GM12878 (cell line): Measurements from ENCODE around the gene AGBL2. TPM values are rescaled to one million over a fixed set of nuclear protein-coding genes. Genes with fewer than 3 reads are reported as not detected.

Experiments used
- ATAC-seq: fragments of 200-7000 bp; cut with Tn5 transposase; 3 replicates; pipeline ENCODE4 v1.9.1; 2020; ENCODE audit warnings: mild to moderate bottlenecking, moderate library complexity
- BruUV-seq: library from RNA; stranded (reverse); fragments of 400-500 nt; replicated peaks from 2 replicates; lab custom pipeline; 2021; lab: Mats Ljungman, UMichigan
- CTCF ChIA-PET: fragments of 300-600 bp; sonication (Branson Sonifier 250); formaldehyde crosslinking; extraction: SDS; loops from one replicate; lab custom pipeline; 2021; ENCODE audit warnings: inconsistent platforms; lab: Yijun Ruan, JAX
- POLR2A ChIA-PET: fragments of 350-600 bp; formaldehyde crosslinking; extraction: SDS; loops from one replicate; lab custom pipeline; 2021; ENCODE audit warnings: inconsistent platforms; lab: Charles Lee
- RAD21 ChIA-PET: fragments of 300-600 bp; sonication (Branson Sonifier 250); formaldehyde crosslinking; loops from one replicate; lab custom pipeline; 2023; ENCODE audit warnings: antibody characterized with exemption; ENCODE audit not compliant: unreplicated experiment; lab: Charles Lee
- SMC1A ChIA-PET: fragments of 300-600 bp; sonication (Branson Sonifier 250); formaldehyde crosslinking; loops from one replicate; lab custom pipeline; 2023; ENCODE audit not compliant: unreplicated experiment, uncharacterized antibody; lab: Charles Lee
- DNase-seq: peaks from one replicate; pipeline ENCODE4 v3.0.0-alpha.2; 2011; ENCODE audit warnings: low read depth, low spot score
- FAIRE-seq: peaks from 3 replicates; lab custom pipeline; 2011; peaks lifted over from hg19 to GRCh38; lab: Jason Lieb, UNC
- H2AFZ ChIP-seq: 2 replicates; pipeline ENCODE4 v1.6.0; 2011; ENCODE audit warnings: low read depth, low read length, control low read depth; ENCODE audit not compliant: control insufficient read depth
- H3K27ac ChIP-seq: 2 replicates; pipeline ENCODE4 v1.5.1; 2011; ENCODE audit warnings: control low read depth; ENCODE audit not compliant: control insufficient read depth, insufficient read depth
- H3K27me3 ChIP-seq, 2 experiments: replicated peaks in 1 of 2; 2 replicates each; pipeline versions ENCODE4 v1.6.0 to v1.6.1; 2011; ENCODE audit warnings: low read length in 1 of 2; ENCODE audit not compliant: control insufficient read depth in 2 of 2, insufficient read depth in 2 of 2
- H3K36me3 ChIP-seq, 2 experiments: 2 replicates each; pipeline ENCODE4 v1.5.1; 2011; ENCODE audit warnings: low read length in 1 of 2; ENCODE audit not compliant: control insufficient read depth in 2 of 2, insufficient read depth in 2 of 2
- H3K4me1 ChIP-seq: 2 replicates; pipeline ENCODE4 v1.6.1; 2011; ENCODE audit warnings: mild to moderate bottlenecking, low read length, moderate library complexity, mixed read lengths; ENCODE audit not compliant: control insufficient read depth, insufficient read depth
- H3K4me2 ChIP-seq: 2 replicates; pipeline ENCODE4 v1.6.0; 2011; ENCODE audit warnings: control low read depth; ENCODE audit not compliant: control insufficient read depth, insufficient read depth
- H3K4me3 ChIP-seq: fragments of 200-600 bp; sonication (generic); 2 replicates; pipeline ENCODE4 v1.5.1; 2016
- H3K79me2 ChIP-seq: 2 replicates; pipeline ENCODE4 v1.6.0; 2011; ENCODE audit warnings: low read length; ENCODE audit not compliant: control insufficient read depth, insufficient read depth
- H3K9ac ChIP-seq: 2 replicates; pipeline ENCODE4 v1.8.0; 2011; ENCODE audit warnings: low read length, control low read depth, mixed read lengths; ENCODE audit not compliant: control insufficient read depth, insufficient read depth
- H3K9me3 ChIP-seq: replicated peaks from 3 replicates; pipeline ENCODE4 v1.5.1; 2011; ENCODE audit warnings: mild to moderate bottlenecking, low read length; ENCODE audit not compliant: control insufficient read depth, insufficient read depth
- H4K20me1 ChIP-seq: 2 replicates; pipeline ENCODE4 v1.6.0; 2011; ENCODE audit not compliant: control insufficient read depth, insufficient read depth
- ATF2 ChIP-seq: IDR thresholded peaks from 2 replicates; pipeline ENCODE4 v1.6.1; 2012; ENCODE audit warnings: low read length, inconsistent platforms
- GABPA ChIP-seq: IDR thresholded peaks from 2 replicates; pipeline ENCODE4 v1.6.1; 2014; ENCODE audit warnings: antibody characterized with exemption, low read depth, mild to moderate bottlenecking, inconsistent platforms
- NR2F1 ChIP-seq: fragments of 450-650 bp; conservative IDR thresholded peaks from 2 replicates; pipeline ENCODE4 v1.6.1; 2017; ENCODE audit warnings: mild to moderate bottlenecking
- RAD21 ChIP-seq: IDR thresholded peaks from 2 replicates; pipeline ENCODE4 v1.6.1; 2011; ENCODE audit warnings: mild to moderate bottlenecking, low read depth, low read length, moderate library complexity; ENCODE audit not compliant: insufficient read depth
- RELA ChIP-seq: fragments of 450-650 bp; IDR thresholded peaks from 2 replicates; pipeline ENCODE4 v1.8.0; 2014; ENCODE audit warnings: borderline replicate concordance; ENCODE audit not compliant: partially characterized antibody
- REST ChIP-seq: IDR thresholded peaks from 2 replicates; pipeline ENCODE4 v1.6.1; 2012; ENCODE audit warnings: mild to moderate bottlenecking, low read depth, low read length
- SIX5 ChIP-seq: IDR thresholded peaks from 2 replicates; pipeline ENCODE4 v1.6.1; 2011; ENCODE audit warnings: mild to moderate bottlenecking, low read depth, low read length, moderate library complexity; ENCODE audit not compliant: severe bottlenecking
- SUPT20H ChIP-seq: IDR thresholded peaks from 2 replicates; pipeline ENCODE4 v1.6.1; 2011; ENCODE audit warnings: low read depth, mild to moderate bottlenecking, low read length, moderate library complexity, borderline replicate concordance; ENCODE audit not compliant: control insufficient read depth
- USF2 ChIP-seq: IDR thresholded peaks from 2 replicates; pipeline ENCODE4 v1.6.1; 2011; ENCODE audit warnings: low read depth, low read length, improper control_type of control experiment, borderline replicate concordance
- WGBS: methylation state at CpG from one replicate; pipeline ENCODE4 v1.1.6; 2016; ENCODE audit warnings: low lambda C conversion rate; ENCODE audit not compliant: insufficient replicate concordance, insufficient coverage; ENCODE audit errors: missing lambda C conversion rate; 5-methylcytosine and 5-hydroxymethylcytosine counted together
- in situ Hi-C: fragments of 300-500 bp; cut with MboI; formaldehyde crosslinking; loops from 9 replicates; pipeline ENCODE4 v1.14.3; 2018; ENCODE audit warnings: mixed read lengths
- intact Hi-C: fragments of 100-400 bp; cut with micrococcal nuclease; formaldehyde crosslinking; loops from one replicate; pipeline ENCODE4 v1.14.2; 2022; ENCODE audit not compliant: unreplicated experiment
- polyA plus RNA-seq, 11 experiments: library from polyadenylated mRNA; depleted of rRNA in 4 of 11; unstranded in 6 of 11; stranded (reverse) in 5 of 11; fragments of >200 nt; fragmentation: Nextera tagmentation in 4 of 11; fragmentation: Illumina TruSeq in 1 of 11; extraction: Ambion mirVana in 4 of 11; extraction: Trizol in 1 of 11; gene quantifications; 1 replicate in 1 of 11; 2 replicates in 10 of 11; pipeline versions ENCODE4 v1.2.1 to v1.2.3, GENCODE V29; 2011 to 2016; ENCODE audit warnings: inconsistent platforms in 2 of 11, missing spikeins in 2 of 11, low read depth in 1 of 11
- total RNA-seq, 4 experiments: library from RNA; depleted of rRNA in 3 of 4; stranded (reverse); fragments of >200 nt in 3 of 4; fragmentation: Illumina TruSeq in 1 of 4; extraction: Trizol in 1 of 4; gene quantifications; 2 replicates each; pipeline versions ENCODE4 v1.2.1 to v1.2.3, GENCODE V29; 2013 to 2021

AGBL2 gene
- total and polyA plus RNA-seq, 10 of the 15 experiments (the other 5 are each of a cell fraction or from before 2014, with no cell fraction given), result 0.93 to 12.2 (median 2.9) TPM

- ATAC-seq (no peak), FAIRE-seq (no peak), DNase-seq (no peak)
- in situ Hi-C loops, result no loop called here
- no peak overlapping the region for H3K4me3 ChIP-seq
- no peaks in the 10 kb centered on the region for H4K20me1 ChIP-seq
- H3K27me3 ChIP-seq, result no peaks in the 10 kb centered on the region
- POLR2A ChIA-PET, result no interaction called here
- no peak overlapping the region for H3K27ac ChIP-seq
- 55% methylated on average over 3 of the region's 3 CpGs for WGBS
- H3K9ac ChIP-seq, result no peak overlapping the region
- RAD21 ChIA-PET, result no interaction called here
- no TSS peak for BruUV-seq
- no peak for TF ChIP-seq GABPA
- TF ChIP-seq RELA, result no peak
- no peak for TF ChIP-seq SUPT20H
- H2AFZ ChIP-seq, result no peak overlapping the region
- intact Hi-C loops, result no loop called here
- no peaks in the 10 kb centered on the region for H3K4me1 ChIP-seq
- CTCF ChIA-PET, result interaction anchor here (0.6 kb wide), 1 partner anchor 76 kb away, joined by 3 read pairs; no protein-coding TSS in a partner anchor
- peaks cover 1% of the 10 kb centered on the region; the same call in 2 of the 3 replicates for H3K9me3 ChIP-seq
- SMC1A ChIA-PET, result no interaction called here
- no peaks in the 10 kb centered on the region for H3K36me3 ChIP-seq
- H3K79me2 ChIP-seq, result no peaks in the 10 kb centered on the region
- no peak overlapping the region for H3K4me2 ChIP-seq
These were observed 65.9 kb downstream of the AGBL2 start for GRCh38 chr11:47649276-47649675.

GRCh38 chr11:47646019-47646418, 69.2 kb downstream of the AGBL2 start:
- peaks cover under 1% of the 10 kb centered on the region for H3K4me1 ChIP-seq
- no peaks in the 10 kb centered on the region for H3K36me3 ChIP-seq
- CTCF ChIA-PET, result no interaction called here
- ATAC-seq (no peak), DNase-seq (no peak), FAIRE-seq (no peak)
- SMC1A ChIA-PET, result no interaction called here
- in situ Hi-C loops, result no loop called here
- RAD21 ChIA-PET, result no interaction called here
- WGBS, result 78% methylated on average over 6 of the region's 6 CpGs
- no peak overlapping the region for H3K4me2 ChIP-seq
- H2AFZ ChIP-seq, result no peak overlapping the region
- no peak overlapping the region for H3K27ac ChIP-seq
- POLR2A ChIA-PET, result no interaction called here
- no peak overlapping the region for H3K4me3 ChIP-seq
- H3K27me3 ChIP-seq, result no peaks in the 10 kb centered on the region
- no peaks in the 10 kb centered on the region for H4K20me1 ChIP-seq
- no peak overlapping the region for H3K9ac ChIP-seq
- BruUV-seq, result no TSS peak
- H3K9me3 ChIP-seq, result peaks cover under 1% of the 10 kb centered on the region; the same call in 2 of the 3 replicates
- peaks cover 14% of the 10 kb centered on the region for H3K79me2 ChIP-seq
- intact Hi-C loops, result no loop called here
- TF ChIP-seq ATF2, result no peak
- no peak for TF ChIP-seq REST
- no peak for TF ChIP-seq USF2
- TF ChIP-seq NR2F1, result no peak
- TF ChIP-seq SIX5, result no peak
- TF ChIP-seq RAD21, result no peak
